ENCODE measurements around the gene TAF4.

TAF4 gene

DNA sequence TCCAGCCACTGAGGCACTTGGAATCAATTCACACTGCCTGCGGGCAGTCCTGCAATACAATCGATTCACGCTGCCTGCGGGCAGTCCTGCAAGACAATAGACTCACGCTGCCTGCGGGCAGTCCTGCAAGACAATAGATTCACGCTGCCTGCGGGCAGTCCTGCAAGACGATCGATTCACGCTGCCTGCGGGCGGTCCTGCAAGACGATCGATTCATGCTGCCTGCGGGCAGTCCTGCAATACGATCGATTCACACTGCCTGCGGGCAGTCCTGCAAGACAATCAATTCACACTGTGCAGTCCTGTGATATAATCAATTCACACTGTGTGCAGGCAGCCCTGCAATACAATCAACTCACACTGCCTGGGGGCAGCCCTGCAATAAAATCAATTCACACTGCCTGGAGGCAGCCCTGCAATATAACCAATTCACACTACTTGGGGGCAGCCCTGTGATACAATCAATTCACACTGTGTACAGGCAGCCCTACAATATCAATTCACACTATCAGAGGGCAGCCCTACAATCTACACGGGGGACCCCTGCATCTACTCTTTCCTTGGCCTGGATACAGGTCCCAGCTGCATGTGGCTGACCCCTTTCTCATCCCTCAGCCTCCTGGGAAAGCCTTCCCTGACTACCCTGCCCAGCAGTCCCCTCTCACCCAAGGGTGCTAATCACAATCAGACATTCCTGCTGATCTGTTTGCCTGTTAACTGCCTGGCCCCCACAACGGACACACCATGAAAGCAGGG lies 10.4 kb downstream of the TAF4 start:
- FAIRE-seq: no peak

DNA sequence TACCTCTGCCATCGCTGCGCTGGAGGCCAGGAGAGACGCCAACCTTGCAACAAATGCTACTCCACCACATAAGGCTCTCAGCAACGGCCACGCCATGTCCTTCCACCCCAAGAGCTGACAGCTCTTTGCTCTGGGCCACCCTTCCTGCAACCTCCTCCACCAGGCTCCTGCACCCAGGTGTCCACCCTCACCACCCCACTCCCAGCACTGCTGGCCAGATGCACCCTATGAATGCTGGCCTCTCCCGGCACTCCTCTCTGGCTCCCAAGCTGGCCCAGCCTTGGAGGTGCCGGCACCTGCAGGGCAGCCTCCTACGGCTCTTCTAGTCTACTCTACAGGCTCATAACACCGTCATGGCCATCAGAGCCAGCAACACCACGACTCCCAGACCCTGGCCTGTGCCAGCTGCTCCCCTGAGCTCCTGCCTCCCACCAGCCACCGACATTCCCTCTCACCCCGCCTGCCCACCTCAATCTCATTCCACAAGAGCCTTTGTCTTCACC lies 11.2 kb downstream of the TAF4 start:
- FAIRE-seq: no peak

DNA sequence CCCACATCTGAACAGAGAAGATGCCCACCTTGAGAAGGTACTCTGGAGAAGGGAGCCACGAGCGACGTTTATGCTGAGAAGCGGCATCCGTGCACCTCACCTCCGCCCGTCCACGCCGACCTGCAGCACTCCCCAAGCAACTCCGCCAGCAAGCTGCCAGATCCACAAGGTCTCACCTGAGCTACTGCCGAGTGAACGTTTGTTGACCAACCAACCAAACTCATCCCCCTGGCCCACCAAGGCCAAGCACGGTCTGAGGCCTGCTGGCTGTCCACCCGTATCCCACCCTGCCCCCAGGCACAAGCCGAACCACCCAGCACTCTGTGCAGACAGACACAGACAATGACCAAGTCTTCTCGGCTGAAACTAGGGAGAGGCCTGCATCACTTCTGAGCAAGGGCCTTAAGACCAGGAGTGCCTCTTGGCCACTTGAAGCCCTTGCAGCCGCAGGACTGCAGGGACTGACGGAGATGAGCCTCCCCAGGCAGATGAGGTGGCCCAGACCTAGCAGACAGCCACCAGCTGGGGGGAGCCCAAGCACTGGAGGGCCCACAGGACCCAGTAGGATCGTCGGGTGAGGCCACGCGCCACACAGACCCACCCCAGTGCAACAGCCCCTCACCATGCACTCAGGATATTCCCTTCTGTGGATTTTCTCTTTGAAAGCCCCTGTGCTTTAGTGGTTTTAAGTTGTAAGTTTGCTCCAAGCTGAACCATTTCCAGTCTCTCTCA lies 12.1 kb downstream of the TAF4 start:
- FAIRE-seq: no peak

DNA sequence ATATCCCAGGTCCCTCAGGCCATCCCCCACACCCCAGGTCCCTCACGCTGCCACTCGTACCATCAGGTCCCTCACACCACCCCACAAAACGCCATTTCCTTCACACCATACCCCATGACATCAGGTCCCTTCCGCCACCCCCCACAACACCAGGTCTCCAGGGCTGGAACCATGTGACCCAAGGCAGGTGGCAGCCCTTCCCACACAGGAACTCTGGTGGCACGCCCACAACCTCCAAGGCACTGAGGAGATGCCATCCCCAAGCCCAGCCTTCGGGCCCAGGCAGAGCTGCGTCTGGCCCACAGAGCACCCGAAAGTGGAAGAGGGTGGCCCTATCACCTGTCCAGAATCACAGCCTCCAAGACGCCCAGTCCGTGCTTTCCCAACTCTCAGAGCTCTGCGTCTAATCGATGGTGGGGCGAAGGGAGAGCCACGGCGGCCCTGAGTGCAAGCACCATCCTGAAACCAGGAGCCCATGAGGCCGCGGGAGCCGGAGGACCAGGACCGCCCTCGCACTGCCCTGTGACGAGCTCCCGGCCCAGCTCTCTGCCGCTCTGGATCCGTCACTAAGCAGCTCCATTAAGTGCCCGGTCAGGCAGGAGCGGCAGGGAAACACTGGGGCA lies 12.7 kb downstream of the TAF4 start:
- no peak for FAIRE-seq

DNA sequence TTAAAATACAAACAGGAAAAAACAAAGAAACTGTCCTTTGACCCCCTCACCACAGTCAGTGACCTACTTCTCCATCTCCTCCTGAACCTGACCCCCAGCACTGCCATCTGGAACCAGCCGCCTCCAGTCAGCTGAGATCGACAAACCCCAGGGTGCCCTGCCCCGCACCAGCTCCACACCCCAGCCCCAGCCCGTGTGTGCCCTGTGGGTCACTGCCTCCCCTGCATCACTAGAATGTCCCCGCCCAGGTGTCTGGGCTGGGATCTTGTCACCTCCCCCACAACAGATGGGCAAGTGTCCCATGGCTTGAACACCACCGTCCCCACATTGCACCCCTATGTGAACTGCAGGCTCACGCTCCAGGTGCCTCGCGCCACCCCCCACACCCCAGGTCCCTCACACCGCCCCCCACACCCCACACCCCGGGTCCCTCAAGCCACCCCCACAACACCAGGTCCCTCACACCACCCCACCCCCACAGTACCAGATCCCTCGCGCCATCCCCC lies 13.3 kb downstream of the TAF4 start:
- FAIRE-seq: no peak

DNA sequence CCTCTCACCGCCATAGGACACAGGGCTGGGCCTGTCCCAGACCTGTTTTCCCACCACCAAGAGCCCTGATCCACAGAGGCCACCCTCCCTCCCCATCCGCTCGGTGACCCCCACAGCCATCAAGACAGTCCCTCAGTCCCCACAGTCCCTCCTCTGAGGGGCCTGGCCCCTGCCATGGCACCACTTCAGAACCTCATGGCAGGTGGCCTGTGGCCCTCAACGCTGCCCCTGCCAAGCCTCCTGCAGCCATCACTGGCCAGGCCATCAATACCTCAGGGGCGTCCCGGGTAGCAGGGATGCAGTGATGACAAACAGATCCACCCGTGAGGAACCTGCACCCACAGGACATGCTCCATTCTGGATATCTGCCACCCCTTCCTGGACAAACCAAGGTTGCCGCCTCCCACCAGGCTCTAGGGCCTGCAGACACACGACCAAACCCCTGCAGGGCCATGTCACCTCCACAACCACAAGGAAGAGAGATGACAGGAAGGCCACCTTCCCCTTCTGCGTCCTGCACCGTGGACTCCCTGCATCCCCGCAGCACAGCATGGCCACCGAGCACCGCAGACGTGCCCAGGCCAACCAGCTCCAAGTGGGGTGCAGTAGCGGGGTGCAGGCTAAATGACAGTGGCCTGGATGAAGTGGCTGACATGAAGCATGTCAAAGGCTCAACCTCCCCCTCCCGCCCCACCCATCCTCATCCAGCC lies 14.0 kb downstream of the TAF4 start:
- no peak for FAIRE-seq

DNA sequence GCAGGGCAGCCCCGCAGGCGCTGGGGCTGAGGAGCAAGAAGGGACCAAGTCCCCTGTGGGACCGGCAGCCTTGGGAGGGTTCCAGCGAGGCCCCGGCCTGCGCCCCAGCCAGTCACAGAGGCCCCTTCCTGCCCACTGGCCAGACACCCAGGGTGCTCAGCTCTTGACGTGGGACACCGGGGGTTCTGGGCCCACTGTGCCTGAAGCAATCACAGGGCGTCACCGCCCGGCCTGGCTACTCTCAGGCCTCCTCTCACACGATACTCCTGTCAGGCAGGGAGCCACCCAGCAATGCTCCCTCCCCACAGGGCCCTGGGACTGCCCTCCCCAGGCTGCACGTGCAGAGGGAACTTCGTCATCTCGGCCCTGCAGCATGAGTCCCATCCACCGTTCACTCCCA lies 14.5 kb downstream of the TAF4 start:
- no peak for FAIRE-seq

DNA sequence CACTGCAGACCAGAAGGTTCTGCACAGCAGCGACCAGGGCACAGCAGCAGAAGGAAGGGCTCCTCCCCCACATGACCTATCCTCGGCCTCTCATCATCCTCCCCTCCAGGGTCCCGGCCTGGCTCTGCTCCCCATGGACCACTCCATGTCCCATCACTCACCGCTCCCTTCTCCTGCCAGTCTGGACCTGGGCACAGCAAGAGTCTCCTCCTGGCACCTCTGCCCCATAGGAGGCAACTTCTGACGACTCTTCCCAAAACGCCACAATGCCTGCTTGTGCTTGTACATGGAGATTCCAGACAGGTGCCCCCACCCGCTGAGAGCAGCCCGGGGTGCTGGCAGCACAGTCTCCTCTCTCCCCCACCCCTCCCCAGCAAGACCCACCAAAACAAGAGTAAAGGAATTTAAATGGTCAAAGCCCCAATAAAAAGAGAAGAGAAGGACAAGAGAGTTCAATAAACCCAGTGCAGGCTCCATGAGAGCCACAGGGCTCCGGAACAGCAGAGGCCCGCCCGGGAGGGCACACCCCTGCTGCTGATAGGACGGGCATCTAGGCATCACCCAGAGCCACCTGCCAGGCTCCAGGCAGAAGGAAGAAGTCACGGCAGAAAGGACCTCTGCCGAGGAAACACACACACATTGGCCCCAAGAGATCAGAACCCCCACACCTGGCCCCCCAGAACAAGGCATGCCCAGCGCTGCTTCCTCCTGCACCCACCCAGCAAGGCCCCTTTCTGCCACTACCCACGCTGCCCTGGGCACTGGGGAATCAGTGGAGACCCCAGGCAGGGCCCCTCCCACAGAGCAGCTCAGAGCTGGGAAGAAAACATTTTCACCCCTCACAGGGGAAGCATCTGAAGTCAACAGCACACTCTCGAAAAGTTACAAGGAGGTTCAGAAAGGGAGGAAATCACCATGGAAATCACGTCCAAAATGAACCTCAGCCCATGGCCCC lies 15.2 kb downstream of the TAF4 start:
- no peak for FAIRE-seq

DNA sequence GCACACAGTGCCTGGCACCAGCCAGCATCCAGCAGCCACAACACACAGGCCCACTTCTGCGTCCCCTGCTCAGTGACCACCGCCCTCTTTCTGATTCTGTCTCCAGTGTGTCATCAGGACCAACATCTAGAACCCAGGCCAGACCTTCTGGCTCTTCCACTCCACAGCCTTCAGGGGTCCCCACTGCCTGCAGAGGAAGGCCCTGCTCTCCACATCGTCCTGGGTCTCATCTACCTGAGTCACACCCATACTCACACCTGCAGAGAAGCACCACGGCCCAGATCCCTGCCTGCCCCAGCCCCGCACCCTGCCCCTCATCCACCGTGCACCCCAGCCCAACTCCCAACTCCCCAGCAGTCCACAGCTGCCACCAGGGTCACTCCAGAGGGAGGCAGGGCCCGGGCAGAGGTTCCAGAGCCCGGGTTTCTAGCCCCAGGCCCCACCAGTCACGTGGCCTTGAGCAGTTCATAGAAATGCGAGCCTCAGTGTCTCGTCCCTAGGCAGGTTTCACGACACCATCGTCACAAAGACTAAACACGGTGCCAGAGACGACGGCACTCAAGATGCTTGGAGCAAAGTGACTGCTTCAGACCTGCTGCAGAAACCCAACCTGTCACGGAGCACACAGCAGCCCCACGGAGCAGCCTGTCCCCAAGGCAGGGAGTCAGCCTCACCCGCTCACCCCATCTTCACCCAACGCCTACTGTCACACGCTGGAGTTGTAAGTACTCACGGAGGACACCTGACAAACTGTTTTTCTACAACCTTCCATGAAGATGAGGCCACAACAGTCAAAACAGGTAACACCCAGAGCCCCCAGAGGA lies 16.1 kb downstream of the TAF4 start:
- no peak for FAIRE-seq

DNA sequence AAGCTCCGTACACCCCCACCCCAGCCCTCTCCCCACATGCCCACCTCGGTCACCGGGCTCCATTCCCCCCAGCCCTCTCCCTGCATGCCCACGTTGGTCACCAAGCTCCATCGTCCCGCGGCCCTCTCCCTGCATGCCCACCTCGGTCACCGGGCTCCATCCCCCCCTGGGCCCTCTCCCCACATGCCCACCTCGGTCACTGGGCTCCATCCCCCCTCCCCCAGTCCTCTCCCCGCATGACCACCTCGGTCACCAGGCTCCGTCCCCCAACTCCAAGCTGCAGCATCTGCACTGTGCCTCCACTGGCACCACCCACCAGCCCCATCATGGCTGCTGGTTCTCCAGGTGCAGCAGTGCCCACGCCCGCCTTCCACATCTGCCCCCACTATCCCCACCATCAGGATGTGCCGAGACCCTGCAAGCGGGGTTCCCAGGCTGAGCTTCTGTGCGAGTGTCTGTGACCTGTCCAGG lies 16.8 kb downstream of the TAF4 start:
- FAIRE-seq: no peak

DNA sequence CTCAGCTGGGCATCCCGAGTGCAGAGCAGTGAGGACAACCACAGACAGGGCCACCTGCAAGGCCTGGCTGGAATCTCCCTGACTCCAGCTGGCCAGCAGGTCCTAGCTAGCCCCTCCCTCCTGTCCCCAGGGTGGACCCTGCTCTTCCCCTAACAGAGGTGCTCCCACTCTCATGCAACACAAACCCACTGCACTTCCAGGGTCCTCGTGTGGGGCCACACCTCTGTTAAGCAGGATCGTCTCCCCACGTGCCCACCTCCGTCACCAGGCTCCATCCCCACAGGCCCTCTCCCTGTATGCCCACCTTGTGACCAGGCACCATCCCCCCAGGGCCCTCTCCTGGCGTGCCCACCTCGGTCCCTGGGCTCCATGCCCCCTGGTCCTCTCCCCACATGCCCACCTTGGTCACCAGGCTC lies 17.3 kb downstream of the TAF4 start:
- no peak for FAIRE-seq

DNA sequence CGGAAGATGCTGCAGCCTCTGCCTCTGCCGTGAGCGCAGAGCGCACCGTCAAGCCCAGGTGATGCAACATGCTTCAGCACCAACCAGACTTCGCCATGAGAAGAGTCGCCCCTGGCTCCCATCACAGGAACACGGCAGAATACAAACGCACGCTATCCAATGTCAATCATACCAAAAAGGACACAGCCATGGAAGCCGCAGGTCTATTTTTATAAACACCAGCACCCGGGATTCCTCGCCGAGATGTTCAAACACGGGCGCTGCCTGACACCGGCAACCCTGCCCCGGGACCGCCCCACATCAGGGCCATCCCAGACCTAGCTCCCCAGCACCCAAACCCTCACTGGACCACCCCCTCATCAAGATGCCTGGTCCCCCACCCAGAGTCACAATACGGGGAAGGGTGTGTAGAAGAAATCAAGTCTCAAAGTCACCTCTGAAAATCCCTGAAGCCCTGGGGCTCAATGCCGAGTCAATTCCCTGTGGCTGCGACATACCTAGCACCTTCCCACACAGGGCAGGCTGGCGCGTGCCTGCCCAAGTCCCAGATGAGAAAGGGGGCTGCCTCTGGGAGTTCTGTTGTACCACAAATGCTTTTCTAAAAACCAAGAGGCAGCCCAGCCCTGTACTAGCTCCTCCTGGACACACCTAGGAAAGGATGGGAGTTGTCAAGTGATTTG lies 17.9 kb downstream of the TAF4 start:
- no peak for FAIRE-seq

DNA sequence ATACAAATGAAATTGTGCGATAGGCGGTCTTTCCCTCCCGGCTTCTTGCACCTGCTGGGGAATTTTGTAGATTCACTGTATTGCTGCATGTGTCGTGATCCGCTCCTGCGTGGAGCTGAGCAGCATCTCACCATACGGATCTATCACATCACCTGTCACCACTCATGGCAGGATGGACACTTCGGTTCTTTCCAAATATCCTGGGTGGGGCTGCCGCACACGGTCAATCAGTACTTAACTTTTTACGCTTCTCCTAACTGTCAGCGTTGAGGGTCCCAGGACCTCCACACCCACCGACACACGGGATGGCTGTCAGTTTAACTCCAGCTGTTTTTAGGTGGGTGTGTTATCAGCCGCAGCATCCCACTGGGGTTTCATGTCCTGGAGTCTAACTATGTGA lies 19.2 kb downstream of the TAF4 start:
- no peak for FAIRE-seq

DNA sequence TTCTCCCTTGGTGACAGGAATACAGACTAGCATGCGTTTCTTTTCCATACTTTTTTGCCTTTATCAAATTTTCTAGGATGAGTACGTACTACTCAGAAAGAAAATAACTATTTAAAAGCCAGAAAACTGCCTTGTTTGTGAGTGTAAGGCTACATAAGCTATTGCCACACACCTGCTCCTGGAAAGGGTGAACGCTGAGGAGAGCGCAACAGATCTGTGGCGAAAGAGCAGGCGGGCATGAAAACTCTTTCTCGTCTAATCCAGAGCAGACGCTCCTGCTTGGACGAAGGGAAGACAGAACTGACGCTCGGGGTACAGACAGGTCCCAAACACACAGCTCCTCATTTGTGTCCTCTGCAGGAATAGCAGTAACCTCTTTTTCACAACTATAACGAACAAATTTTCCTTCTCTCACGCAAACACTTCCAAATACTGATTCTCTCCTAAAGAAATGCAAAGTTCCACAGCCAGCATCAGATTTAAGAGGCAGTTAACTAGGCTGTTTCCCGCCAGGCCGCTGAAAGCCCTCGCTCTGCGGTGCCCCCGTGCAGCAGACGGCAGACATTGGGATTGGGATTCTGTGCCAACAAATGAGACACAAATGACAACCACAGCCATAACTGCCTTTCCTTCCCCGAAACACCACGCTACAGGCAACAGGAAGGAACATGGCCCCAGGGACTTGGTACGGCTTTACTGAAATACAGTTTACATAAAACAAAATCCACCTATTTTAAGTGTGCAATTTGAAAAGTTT lies 20.0 kb downstream of the TAF4 start:
- no peak for FAIRE-seq

DNA sequence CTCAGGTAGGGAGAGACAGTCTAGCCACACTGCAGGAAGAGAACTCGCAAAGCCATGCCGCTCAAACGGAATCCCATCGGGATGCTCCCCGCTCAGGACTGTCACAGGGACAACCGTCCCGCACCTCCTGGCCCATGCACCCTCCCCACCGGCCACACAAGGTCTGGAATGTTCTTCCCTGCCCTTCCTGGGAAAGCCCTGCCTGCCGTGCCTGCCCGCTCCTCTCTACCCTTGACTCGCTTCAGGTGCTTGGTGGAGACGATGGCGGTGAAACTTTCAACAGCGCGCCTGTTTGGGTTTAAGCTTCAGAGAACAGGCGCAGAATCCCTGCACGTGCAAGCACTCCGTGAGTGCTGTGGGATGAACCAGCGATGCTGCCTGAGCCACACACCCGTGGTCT lies 20.6 kb downstream of the TAF4 start:
- no peak for FAIRE-seq

DNA sequence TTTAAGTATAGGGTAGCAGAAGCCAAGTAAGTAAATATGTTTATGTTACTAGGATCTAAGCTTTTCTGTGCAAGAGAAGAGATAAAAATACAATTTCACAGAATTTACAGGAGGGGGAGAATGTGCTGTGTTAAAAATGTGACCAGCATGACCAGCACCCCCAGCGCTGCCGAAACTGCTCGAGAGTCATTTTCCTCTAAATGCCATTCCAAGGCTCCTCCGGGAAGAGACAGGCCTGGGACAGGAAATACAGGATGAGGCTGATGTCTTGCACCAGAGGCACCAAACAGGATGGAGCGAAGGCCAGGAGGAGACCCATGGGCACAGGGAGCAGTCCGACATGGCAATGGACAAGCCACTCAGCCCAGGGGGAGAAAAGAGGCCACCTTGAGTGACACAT lies 21.1 kb downstream of the TAF4 start:
- FAIRE-seq: no peak

DNA sequence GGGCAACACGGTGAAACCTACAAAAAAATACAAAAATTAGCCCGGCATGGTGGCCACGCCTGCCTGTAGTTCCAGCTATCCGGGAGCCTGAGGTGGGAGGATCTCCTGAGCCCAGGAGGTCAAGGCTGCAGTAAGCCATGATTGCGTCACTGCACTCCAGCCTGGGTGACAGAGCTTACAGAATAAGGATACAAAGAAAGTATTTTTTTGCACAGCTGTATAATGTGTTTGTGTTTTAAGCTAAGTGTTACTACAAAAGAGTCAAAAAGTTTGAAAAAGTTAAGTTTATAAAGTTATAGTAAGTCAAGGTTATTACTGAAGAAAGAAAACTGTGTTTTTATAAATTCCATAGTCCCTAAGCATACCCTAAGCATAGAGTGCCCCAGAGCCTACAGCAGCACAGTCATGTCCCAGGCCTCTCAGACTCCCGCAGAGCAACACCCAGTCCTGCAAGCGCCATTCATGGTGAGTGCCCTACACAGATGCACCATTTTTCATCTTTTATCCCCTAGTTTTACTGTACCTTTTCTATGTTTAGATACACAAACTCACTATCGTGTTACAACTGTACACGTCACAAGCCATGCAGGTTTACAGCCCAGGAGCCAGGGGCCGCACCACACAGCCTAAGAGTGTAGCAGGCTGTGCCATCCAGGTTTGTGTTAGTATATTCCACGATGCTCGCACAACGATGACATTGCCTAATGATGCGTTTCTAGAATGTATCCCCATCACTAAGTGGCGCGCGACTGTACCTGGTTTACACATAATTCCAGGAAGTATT lies 22.4 kb downstream of the TAF4 start:
- no peak for FAIRE-seq

DNA sequence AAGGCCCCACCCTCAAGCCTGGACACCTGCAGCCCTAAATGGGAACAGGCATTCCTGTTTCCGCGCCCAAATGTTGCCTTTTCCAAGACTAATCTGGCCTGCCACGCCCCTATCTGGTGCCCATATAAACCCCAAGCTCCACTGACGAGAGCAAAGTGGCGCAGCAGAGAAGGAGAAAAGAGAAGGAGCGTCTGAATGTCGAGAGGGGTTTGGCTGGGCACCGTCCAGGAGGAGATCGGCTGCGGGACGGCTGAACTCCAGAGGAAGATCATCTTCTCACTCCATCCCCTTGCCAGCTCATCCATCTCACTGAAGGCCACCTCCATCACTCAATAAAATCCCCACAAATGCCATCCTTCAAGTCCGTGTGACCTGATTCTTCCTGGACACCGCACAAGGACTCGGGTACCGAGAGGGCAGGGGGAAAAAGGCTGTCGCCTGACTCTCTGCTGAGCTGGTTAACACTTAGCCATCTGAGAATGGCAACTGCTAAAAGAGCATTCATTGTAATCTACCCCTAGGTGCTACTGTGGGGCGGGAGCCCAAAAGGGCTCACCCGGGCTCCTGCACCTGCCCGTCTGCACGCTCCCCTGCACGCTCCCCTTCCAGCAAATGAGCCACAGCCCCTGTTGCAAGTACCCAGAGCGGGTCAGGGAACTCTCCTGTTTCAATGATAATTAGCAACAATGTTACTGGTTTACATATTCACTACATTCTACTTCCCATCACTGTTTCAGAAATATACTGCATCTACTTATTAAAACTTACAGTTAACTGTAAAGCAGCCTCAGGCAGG lies 23.5 kb downstream of the TAF4 start:
- FAIRE-seq: no peak
